ENCODE results near the gene DPP3. TPM values are rescaled to one million over a fixed set of nuclear protein-coding genes. Genes with fewer than 3 reads are reported as not detected.

The DPP3 gene
- polyA plus RNA-seq, 2 of the 4 experiments (the other 2 are of a cell fraction) = 52.2 to 70.5 TPM

- peak overlapping the region; percentile 90 for H3K4me2 ChIP-seq
- WGBS (ENCODE audit: missing lambda C conversion rate) = 75% methylated on average over 12 of the region's 18 CpGs
- ChIA-PET POLR2A (interaction anchor here (1.0 to 2.0 kb wide), 4 partner anchors 17 to 69 kb away, joined by 3 to 11 read pairs (median 6); partner anchors contain the start of genes DPP3 and RBM14), CTCF (interaction anchor here (1.3 to 1.7 kb wide), 2 partner anchors 45 to 132 kb away, joined by 5 to 6 read pairs; partner anchors contain the start of genes CCDC87 and CCS)
- H3K4me3 ChIP-seq = peak overlapping the region; percentile 85; the same call in 2 of the 3 replicates
- no peaks in the 10 kb centered on the region for H3K9me3 ChIP-seq
- DNase-seq (ENCODE audit: low read depth in 1 of 2, low spot score in 1 of 2) = no peak
- peaks cover 17% of the 10 kb centered on the region for H3K4me1 ChIP-seq
- no peak for FAIRE-seq
- ATAC-seq = no peak
- no peak for TF ChIP-seq GATA3 (IDR thresholded peaks at IDR 0.05; ENCODE audit: borderline replicate concordance)
- TF ChIP-seq HEYL (CRISPR knock-in tag; IDR thresholded peaks at IDR 0.05) = no peak
- TF ChIP-seq CEBPB (IDR thresholded peaks at IDR 0.05) = no peak
- no peak for TF ChIP-seq ELK1 (IDR thresholded peaks at IDR 0.05; ENCODE audit: low read depth, low read length)
- TF ChIP-seq HMGXB4 (CRISPR knock-in tag; IDR thresholded peaks at IDR 0.05; ENCODE audit: borderline replicate concordance) = no peak
- no peak for TF ChIP-seq ZNF302 (CRISPR knock-in tag; IDR thresholded peaks at IDR 0.05)
- TF ChIP-seq POLR2A (IDR thresholded peaks at IDR 0.05; ENCODE audit: low read length) = no peak
- TF ChIP-seq ZSCAN20 (CRISPR knock-in tag; IDR thresholded peaks at IDR 0.05) = no peak
- no peak for TF ChIP-seq E2F6 (IDR thresholded peaks at IDR 0.05; ENCODE audit: borderline replicate concordance, low read depth)
- no peak for TF ChIP-seq ZFP36 (IDR thresholded peaks at IDR 0.05; ENCODE audit: borderline replicate concordance, partially characterized antibody)
- TF ChIP-seq ATOH8 (CRISPR knock-in tag; IDR thresholded peaks at IDR 0.05; ENCODE audit: low read depth) = no peak
- no peak for TF ChIP-seq HOXB5 (CRISPR knock-in tag; IDR thresholded peaks at IDR 0.05)
- H3K27ac ChIP-seq = peak overlapping the region in 1 of 2 experiments; percentile 96; a peak in 4 of 6 replicates
Measured at GRCh38 chr11:66546966-66547661, 66.9 kb downstream of the DPP3 start.

GRCh38 chr11:66547662-66548009, 67.4 kb downstream of the DPP3 start:
- ATAC-seq = no peak
- Histone ChIP-seq H3K9me3 (no peaks in the 10 kb centered on the region), H3K4me3 (no peak overlapping the region), H3K4me1 (peaks cover 17% of the 10 kb centered on the region), H3K27ac (no peak overlapping the region), H3K4me2 (no peak overlapping the region)
- CTCF ChIA-PET = no interaction called here
- TF ChIP-seq MAFK (IDR thresholded peaks at IDR 0.05; ENCODE audit: partially characterized antibody) (peak; percentile 55), ELK1 (IDR thresholded peaks at IDR 0.05; ENCODE audit: low read depth, low read length) (no peak)
- no peak for FAIRE-seq
- 75% methylated on average over 3 of the region's 5 CpGs for WGBS (ENCODE audit: missing lambda C conversion rate)
- no peak for DNase-seq (ENCODE audit: low read depth in 1 of 2, low spot score in 1 of 2)
- POLR2A ChIA-PET = no interaction called here

- 46% methylated on average over 9 of the region's 11 CpGs for WGBS (ENCODE audit: missing lambda C conversion rate)
- H3K9me3 ChIP-seq = no peaks in the 10 kb centered on the region
- no peak overlapping the region for H3K4me2 ChIP-seq
- ATAC-seq (no peak), DNase-seq (ENCODE audit: low read depth in 1 of 2, low spot score in 1 of 2) (no peak), FAIRE-seq (no peak)
- no peak overlapping the region for H3K27ac ChIP-seq
- TF ChIP-seq RFX5 (IDR thresholded peaks at IDR 0.05) (no peak), NFE2L2 (conservative IDR thresholded peaks at IDR 0.05; ENCODE audit: low read length) (no peak), CBX8 (IDR thresholded peaks at IDR 0.05) (no peak), FOXS1 (CRISPR knock-in tag; IDR thresholded peaks at IDR 0.05) (no peak), MAX (IDR thresholded peaks at IDR 0.05) (no peak), E2F6 (IDR thresholded peaks at IDR 0.05; ENCODE audit: borderline replicate concordance, low read depth) (no peak), HES2 (IDR thresholded peaks at IDR 0.05) (no peak)
- no peak overlapping the region for H3K4me3 ChIP-seq
- H3K4me1 ChIP-seq = peaks cover 17% of the 10 kb centered on the region
- ChIA-PET POLR2A (interaction anchor here (0.6 kb wide), 1 partner anchor 64 kb away, joined by 6 read pairs; no protein-coding TSS in a partner anchor), CTCF (interaction anchor here (1.2 kb wide), 1 partner anchor 30 kb away, joined by 4 read pairs; no protein-coding TSS in a partner anchor)
Measured at GRCh38 chr11:66548041-66548440, 67.8 kb downstream of the DPP3 start.

Measured in A549 (cell line).